Measurements from ENCODE around the gene BEX4. TPM values are rescaled to one million over a fixed set of nuclear protein-coding genes. Genes with fewer than 3 reads are reported as not detected.
"Not testable (repeated sequence)": the region's sequence is repeated elsewhere in the genome, so short reads cannot be mapped to it uniquely, and the experiment has no call there.

Gene BEX4, protein sequence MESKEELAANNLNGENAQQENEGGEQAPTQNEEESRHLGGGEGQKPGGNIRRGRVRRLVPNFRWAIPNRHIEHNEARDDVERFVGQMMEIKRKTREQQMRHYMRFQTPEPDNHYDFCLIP
- 10 to 100 TPM; 47.5 to 68.8 TPM for total RNA-seq
- long read RNA-seq, transcript BEX4-202 (3 exons, 1,328 nt) = major isoform, 64 of 71 reads
- long read RNA-seq, partial matches to known transcripts = 6 of 71 reads
- long read RNA-seq, other reads (novel, unspliced or antisense) = 1 of 71 reads

DNA sequence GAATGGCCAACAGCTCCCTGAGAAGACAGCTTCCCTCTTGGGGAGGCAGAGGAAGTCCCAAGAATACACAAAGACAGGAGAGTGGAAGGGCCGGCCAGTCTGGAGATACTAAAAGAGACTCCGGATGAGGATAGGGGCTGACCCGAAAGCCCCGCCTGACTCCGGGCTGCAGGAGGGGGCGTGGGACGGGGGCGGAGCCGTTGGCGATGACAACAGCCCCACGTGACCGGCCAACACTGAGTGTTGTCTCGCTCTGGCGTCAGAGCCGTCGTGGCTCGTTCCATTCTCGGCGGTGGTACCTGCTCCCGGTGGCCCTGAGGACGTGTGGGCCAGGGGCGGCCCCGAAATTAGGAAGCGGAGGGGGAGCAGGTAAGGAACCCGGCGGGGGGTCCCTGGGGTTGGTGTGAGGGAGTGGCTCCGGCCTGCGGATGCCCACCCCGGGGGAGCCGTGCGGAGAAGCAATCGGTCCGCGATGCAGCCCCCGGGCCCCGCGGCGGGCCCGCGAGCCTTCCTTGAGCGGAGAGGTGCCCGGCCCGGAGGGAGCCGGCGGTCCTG, at the start of gene BEX4:
TSS of gene BEX4 (plus strand) at position 239 of the 555 bp plus-strand sequence. CDS start 1,046 bp downstream, outside the sequence.
- intact Hi-C loops (cut with DNase I) = loop anchor here in 1 of 2 donors (5.0 kb wide), 2 partner anchors 32 to 252 kb away; no protein-coding TSS in a partner anchor
- peak; percentile 87 for DNase-seq
- ATAC-seq = peak; percentile 98 to 100

DNA sequence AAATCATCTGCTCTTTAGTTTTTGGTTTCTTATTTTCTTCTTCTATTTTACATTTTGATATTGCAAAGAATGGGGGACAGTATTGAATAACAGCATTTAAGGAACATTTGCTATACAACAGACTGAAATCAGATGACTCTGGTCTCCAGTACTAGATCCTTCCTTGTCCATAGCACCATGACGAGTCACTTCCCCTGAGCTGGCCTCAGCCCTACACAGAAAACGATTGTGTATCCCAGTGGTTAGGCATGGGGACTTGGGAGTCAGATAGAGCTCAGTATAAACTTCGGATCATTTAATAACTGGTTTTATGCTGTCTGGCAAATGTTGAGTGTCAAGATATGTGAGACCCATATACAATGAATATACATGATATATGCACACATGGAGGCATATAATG, 44.7 kb upstream of the BEX4 start:
- ATAC-seq (no peak), DNase-seq (no peak)
- intact Hi-C loops (cut with DNase I) = no loop called here

DNA sequence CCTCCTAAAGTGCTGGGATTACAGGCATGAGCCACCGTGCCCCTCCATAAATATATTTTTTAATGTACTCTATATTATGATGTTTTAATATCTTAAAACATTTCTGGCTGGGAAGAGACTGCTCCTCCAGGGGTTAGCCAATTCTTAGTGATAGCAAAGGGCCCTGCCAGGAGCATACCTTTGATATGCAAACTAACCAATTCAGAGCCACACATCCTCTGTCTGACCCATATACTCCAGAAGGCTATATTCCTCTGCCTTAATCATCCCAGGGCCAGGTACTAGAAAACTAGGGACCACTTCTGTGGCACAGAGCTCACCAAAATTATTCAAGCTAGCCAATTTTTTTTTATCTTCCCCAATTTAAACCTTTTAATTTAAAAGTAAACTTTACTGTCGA, 43.6 kb upstream of the BEX4 start:
- DNase-seq (no peak), ATAC-seq (no peak)
- intact Hi-C loops (cut with DNase I) = no loop called here

DNA sequence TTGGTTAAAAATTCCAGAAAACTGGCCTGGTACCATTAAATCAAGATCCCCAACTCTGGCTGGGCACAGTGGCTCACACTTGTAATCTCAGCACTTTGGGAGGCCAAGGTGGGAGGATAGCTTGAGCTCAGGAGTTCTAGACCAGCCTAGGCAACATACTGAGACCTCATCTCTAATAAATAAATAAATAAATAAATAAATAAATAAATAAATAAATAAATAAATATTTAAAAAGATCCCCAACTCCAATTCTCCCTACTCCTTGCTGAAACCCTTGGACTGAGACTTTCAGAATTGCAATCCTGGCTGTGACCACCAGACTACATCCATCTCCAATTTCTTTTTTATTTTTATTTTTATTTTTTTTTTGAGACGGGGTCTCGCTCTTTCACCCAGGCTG, 39.7 kb upstream of the BEX4 start:
- not testable (repeated sequence) for DNase-seq, ATAC-seq
- intact Hi-C loops (cut with DNase I) = loop anchor here in 1 of 2 donors (5.0 kb wide), 1 partner anchor 223 kb away; no protein-coding TSS in a partner anchor

DNA sequence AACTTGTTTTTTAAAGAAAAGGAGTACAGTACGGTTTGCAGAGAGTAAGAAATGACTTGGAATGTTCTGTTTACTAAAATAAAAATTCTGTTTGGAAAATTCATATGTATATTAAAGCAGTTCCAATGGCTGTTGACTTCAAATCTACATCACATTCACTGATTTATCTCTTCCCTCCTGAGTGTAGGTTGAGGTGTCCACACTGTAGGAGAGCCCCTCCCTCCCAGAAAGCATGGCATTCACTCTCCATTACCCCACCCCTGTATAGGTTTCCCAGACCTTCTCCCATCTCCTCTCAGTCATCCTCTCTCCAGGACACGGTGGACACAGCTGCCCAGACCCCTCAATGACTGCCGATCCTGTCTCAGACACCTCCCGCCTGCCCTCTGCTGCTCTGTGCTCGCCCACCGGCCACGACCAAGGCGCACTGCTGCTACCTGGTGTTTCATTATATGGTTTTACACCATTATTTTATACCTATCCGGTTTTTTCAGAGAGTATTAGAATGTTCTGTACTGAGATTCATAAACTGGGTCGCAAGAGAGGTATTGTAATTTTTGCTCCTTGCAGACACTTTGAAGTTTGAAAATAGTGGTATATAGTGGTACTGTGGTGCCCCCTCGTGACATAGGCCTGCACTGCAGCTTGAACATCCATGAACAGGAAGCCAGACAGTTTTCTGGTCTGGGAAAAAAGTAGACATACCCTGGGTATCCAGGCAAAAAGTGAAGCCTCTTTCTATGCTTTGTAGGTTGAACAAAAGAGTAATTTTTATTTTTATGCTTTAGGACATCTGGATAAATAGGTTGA, 38.8 kb upstream of the BEX4 start:
- DNase-seq (peak; percentile 58), ATAC-seq (peak in 1 of 2 donors; percentile 47)
- intact Hi-C loops (cut with DNase I) = loop anchor here in 1 of 2 donors (5.0 kb wide), 1 partner anchor 224 kb away; no protein-coding TSS in a partner anchor

DNA sequence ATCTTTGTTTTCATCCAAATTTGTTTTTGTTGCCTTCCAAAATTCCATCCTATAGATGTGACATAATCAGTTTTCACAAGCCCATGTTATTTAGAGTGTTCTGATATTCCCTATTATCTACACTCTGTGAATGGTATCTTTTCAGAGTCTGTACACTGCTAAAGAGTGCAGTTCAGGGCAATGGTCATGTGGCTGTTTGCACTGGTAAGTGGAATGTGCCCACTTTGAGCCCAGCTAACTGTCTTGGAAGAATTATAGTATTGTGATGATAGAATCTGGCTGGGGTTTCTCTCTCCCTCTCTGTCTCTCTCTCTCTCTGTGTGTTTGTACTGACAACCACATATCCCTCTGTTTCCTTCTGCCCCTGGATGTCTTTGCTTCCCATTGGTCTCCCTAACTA, 37.4 kb upstream of the BEX4 start:
- DNase-seq (no peak), ATAC-seq (no peak)
- intact Hi-C loops (cut with DNase I) = loop anchor here in 1 of 2 donors (5.0 kb wide), 1 partner anchor 225 kb away; no protein-coding TSS in a partner anchor

DNA sequence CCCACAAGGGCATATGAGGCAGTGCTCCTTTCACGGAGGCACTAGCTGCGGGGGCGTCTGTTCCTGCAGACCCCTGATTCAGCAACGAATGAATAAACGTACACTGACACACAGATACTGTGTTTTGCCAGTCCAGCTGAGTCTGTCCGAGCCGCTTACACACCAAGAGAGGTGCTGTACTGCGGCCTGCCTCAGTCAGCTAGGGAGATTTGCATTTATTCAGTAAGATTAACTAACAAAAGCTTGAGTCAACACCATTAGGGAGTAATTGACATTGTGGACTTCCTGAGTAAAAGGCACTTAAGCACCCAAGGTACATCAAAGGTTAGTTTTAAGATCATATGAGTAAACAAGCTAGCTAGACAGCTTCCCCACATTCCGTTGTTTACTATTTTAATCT, 31.0 kb upstream of the BEX4 start:
- intact Hi-C loops (cut with DNase I) = no loop called here
- DNase-seq (no peak), ATAC-seq (no peak)

DNA sequence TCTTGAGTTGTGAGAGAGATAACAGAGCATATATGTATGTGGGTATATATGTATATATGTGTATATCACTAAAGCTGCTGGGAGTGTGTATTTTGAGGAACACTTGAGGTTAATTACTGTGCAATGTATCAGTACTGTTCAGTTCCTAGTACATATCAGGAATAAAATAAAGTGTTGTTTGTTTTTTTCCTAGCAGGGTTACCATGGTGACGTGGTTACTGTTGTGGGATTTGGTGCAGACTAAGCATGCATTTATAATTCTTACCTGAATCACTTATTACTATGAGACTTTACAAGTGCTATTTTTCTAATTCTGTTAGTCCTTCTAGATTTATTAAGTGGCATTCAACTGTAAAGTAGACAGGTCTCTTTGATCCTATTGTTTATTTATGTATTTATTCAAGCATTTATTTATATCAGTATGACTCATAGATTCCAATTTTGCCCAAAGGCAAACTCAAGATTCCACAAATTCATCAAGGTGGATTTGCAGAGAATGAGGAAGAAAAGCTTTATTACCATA, 26.9 kb upstream of the BEX4 start:
- intact Hi-C loops (cut with DNase I) = no loop called here
- ATAC-seq = no peak
- DNase-seq = no peak

DNA sequence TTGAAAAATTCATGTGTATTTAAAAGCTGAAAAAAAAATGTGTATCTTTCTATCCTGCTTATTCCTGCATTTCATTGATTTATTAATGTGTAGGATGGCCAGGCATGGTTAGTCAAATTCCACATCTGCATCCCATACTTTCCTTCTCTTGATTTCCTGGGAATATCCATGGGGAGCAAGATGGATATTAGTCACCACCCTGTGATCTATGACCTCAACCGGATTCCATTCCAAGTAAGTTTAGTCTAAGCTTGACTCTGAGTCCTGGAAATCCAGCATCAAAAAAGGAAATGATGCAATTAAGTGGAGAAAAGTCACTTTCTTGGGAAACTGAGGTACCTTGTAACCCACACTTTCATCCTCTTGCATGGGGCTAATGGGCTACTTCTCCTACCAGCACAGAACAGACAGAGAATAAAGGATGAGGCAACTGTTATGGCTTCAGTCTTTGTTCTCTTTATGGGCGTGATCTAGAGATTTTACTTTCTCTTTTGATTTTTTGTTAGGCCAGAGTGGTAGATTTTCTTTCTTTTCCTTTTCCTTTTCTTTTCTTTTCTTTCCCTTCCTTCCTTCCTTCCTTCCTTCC, 17.1 kb upstream of the BEX4 start:
- ATAC-seq (no peak), DNase-seq (no peak)
- intact Hi-C loops (cut with DNase I) = no loop called here

DNA sequence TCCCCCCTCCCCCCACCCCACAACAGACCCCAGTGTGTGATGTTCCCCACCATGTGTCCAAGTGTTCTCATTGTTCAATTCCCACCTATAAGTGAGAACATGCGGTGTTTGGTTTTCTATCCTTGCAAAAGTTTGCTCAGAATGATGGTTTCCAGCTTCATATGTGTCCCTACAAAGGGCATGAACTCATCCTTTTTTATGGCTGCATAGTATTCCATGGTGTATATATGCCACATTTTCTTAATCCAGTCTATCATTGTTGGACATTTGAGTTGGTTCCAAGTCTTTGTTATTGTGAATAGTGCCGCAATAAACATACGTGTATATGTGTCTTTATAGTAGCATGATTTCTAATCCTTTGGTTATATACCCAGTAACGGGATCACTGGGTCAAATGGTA, 16.2 kb upstream of the BEX4 start:
- intact Hi-C loops (cut with DNase I); ATAC-seq; DNase-seq: not testable (repeated sequence)

DNA sequence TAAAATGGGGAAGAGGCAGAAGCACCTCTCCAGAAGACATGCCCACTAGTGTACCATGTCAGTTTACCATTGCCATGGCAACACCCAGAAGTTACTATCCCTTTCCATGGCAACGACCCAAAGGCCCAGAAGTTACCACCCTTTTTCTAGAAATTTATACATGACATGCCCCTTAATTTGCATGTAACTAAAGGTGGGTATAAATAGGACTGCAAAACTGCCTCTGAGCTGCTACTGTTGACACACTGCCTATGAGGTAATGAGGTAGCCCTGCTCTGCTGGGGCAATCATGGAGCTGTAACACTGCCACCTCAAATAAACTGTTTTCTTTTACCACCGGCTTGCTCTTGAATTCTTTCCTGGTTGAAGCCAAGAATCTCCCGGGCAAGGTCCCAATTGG, 13.9 kb upstream of the BEX4 start:
- DNase-seq (no peak), ATAC-seq (no peak)
- intact Hi-C loops (cut with DNase I) = no loop called here

DNA sequence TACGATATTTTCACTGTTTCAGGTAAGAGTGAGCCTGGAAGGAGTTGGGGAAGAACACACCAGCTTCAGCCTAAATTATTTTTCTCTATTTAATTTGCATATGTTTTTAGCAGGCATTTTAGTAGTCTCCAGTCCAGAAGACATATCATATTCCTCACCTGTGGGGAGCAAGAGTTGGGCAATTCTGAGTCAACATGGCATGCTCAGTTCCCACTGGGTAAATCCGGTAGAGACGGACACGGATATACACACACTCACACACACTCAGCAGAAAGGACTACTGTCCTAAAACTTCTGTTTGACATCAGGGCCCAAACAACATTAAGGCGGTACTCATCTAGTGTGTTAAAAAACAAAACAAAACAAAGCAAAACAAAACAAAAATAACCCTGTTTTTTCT, 4.9 kb upstream of the BEX4 start:
- intact Hi-C loops (cut with DNase I) = loop anchor here in 1 of 2 donors (5.0 kb wide), 2 partner anchors 37 to 257 kb away; no protein-coding TSS in a partner anchor
- no peak for DNase-seq
- no peak for ATAC-seq

DNA sequence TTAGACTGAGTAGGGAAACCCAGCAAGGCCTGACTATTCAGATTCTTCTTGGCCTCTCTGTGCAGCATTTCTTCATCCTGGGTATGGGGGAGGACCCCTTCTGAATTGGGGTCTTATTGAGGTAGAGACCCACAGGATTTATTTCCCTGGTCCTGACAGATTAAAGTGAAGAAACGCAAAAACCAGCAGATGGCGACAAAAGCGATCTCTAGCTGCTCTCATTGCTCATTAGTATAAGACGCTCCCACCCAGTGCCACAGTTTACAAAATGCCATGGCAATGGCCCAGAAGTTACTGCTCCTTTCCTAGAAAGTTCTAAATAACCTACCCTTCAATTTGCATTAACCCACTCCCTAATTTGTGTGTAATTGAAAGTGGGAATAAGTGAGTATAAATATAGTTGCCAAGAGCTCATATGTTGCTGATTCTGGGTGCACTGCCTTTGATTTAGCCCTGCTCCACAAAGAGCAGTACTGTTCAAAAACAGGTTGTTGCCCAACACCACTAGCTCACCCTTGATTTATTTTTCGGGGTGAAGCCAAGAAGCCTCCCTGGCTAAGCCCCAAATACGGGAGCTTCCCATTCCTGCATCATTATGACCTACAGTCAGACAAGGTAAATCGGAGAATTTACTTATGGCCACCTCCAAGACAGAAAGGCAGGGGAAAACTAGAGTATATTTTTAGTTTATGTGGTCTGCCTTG, 3.7 kb upstream of the BEX4 start:
- peak; percentile 45 for DNase-seq
- ATAC-seq = no peak
- intact Hi-C loops (cut with DNase I) = loop anchor here in 1 of 2 donors (5.0 kb wide), 2 partner anchors 36 to 256 kb away; no protein-coding TSS in a partner anchor

DNA sequence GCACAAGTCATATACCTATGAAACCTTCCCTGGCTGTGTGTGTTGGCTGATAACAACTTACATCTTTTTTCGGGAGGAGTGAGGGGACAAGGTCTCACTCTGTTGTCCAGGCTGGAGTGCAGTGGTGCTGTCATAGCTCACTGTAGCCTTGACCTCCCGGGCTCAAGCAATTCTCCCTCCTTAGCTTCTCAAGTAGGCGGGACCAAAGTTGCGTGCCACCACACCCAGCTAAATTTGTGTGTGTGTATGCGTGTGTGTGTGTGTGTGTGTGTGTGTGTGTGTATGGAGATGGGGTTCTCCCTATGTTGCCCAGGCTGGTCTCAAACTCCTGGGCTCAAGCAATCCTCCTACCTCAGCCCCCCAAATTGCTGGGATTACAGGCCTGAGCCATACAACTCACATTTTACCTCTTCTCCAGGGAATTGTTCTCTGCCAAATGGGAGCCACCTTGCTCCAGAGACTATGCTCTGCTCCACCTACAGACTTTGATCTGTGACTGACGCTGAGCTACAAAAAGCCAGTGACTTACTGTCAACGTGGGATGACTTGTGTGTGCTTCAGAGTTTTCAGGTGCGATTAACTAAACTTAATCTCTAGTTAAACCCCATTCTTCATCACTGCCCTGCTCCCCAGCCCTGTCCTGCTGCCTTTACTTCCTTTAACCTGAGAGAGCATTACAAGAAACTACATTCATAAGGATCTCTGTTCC, 2.0 kb upstream of the BEX4 start:
- DNase-seq = no peak
- intact Hi-C loops (cut with DNase I) = loop anchor here in 1 of 2 donors (5.0 kb wide), 2 partner anchors 34 to 254 kb away; no protein-coding TSS in a partner anchor
- no peak for ATAC-seq

DNA sequence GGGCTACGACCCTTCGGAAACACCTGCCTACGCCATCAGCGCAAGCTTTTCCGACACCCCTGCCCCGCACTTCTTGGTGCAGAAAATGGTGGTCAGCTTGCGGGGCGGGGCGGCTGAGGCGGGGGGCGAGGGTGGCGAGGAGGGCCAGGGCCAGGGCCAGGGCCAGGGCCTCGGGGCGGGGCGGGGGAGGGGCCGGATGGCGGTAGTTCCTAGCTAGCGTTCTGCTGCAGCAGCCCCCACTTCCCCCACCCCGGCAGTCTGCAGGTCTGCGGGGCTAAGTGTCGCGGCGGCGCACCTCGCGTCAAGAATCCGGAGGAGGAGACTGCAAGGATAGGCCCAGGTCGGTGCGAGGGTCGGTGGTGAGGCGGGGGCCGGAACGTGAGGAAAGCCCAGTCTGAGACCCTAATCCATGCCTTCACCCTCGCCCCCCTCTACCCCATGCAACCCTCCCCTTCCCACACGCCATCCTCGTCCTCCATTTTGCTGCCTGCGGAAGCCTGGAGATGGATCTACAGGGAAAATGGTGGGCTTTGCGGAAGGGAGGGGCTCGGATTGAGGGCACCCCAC, 600 bp downstream of the BEX4 start:
- DNase-seq (peak; percentile 31), ATAC-seq (peak; percentile 62 to 79)
- intact Hi-C loops (cut with DNase I) = no loop called here

DNA sequence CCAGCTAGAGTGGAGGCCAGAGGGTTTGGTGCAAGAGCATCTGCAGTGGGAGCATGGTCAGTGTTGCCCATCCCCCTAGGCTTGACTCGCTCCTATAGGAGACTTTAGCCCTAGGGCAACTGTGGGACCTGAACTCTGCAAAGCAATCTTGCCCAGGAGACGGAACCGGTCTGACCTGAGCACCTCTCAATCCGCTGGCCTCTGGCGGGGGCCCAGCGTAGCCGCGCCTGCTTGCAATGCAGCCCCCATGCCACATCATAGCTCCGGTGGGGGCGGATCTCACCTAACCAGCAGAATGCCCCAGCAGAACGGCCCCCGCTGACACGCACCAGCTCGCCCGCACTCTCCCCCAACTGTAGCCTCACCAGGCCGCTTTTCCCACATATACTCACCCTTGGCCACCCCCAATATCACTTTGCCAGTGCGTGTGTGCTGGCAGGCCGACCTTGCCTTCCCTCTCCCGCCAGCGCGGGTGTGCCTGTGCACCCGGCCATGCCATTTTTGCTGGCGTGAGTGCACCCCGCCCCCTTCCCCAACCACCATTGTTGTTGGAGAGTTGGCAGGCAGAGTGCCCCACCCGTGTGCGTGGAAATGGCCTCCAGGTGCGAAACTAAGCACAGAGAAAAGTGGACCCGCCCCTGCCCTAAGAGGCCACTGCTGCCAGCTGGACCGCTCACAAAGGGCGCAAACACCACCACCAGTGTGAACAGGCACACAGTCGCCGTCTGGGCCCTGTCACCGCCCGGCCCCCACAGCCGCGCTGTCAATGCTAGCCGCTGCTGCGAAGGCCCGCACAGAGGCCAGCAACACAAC, 5.8 kb downstream of the BEX4 start:
- intact Hi-C loops (cut with DNase I) = no loop called here
- peak in 1 of 2 donors; percentile 59 for ATAC-seq
- no peak for DNase-seq

DNA sequence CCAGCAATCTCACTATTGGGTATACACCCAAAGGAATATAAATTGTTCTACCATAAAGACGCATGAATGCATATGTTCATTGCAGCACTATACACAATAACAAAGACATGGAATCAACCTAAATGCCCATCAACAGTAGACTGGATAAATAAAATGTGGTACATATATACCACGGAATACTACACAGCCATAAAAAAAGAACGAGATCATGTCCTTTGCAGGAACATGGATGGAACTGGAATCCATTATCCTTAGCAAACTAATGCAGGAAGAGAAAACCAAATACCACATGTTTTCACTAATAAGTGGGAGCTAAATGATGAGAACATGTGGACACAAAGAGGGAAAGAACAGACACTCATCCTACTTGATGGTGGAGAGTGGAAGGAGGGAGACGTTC, 11.0 kb downstream of the BEX4 start:
- DNase-seq; ATAC-seq; intact Hi-C loops (cut with DNase I): not testable (repeated sequence)
